GM12892 (cell line): Measurements from ENCODE around the gene HDAC4.

ENCODE experiments used
- POLR2A ChIP-seq: IDR thresholded peaks from 2 replicates; pipeline ENCODE4 v1.6.1; 2011; ENCODE audit warnings: low read depth, low read length, control low read depth
- POLR2AphosphoS5 ChIP-seq: IDR thresholded peaks from 2 replicates; pipeline ENCODE4 v1.6.1; 2011; ENCODE audit warnings: low read depth, low read length, control low read depth
- TAF1 ChIP-seq: IDR thresholded peaks from 2 replicates; pipeline ENCODE4 v1.6.1; 2011; ENCODE audit warnings: low read depth, mild to moderate bottlenecking, control low read depth, low read length, borderline replicate concordance

DNA sequence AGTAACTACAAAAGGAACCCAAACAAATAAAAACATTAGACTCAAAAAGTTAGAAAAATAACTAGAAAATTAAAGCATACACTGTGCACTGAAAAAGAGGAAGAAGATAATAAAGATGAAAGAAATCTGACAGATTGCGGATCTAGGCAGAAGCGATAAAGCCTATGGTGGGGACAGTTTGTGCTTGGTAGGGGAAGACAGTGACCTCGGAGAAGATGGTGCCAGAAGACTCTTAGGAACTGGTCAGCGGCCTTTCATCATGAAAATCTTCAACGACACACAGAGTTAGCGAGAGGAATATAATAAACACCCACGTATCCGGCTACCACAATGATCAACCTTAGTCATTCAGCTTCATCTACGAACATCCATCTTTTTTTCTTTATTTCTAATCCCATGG, 180.5 kb downstream of the HDAC4 start:
- TF ChIP-seq POLR2AphosphoS5 (no peak), POLR2A (no peak), TAF1 (no peak)
